HUES6 (cell line): Measurements from ENCODE around the gene DUSP9.

ENCODE experiments used
- H3K27ac ChIP-seq: 2 replicates; pipeline ENCODE4 v1.7.0; 2013; ENCODE audit warnings: low read depth, mild to moderate bottlenecking, low read length, inconsistent platforms
- H3K27me3 ChIP-seq: 2 replicates; pipeline ENCODE4 v1.6.1; 2013; ENCODE audit warnings: low read length; ENCODE audit not compliant: control insufficient read depth, insufficient read depth
- H3K36me3 ChIP-seq: 2 replicates; pipeline ENCODE4 v1.6.1; 2013; ENCODE audit warnings: low read length; ENCODE audit not compliant: control insufficient read depth, insufficient read depth
- H3K4me1 ChIP-seq: 2 replicates; pipeline ENCODE4 v1.6.1; 2013; ENCODE audit warnings: low read length; ENCODE audit not compliant: control insufficient read depth, insufficient read depth
- H3K4me3 ChIP-seq: 2 replicates; pipeline ENCODE4 v1.5.1; 2013; ENCODE audit warnings: low read depth, low read length
- H3K9ac ChIP-seq: one replicate; pipeline ENCODE4 v1.6.1; 2013; ENCODE audit warnings: mild to moderate bottlenecking, low read length
- H3K9me3 ChIP-seq: 2 replicates; pipeline ENCODE4 v1.6.1; 2013; ENCODE audit warnings: low read depth, low read length; ENCODE audit not compliant: control insufficient read depth, insufficient read depth

Gene DUSP9

GRCh38 chrX:153631346-153631745, 15.7 kb upstream of the DUSP9 start:
- no peaks in the 10 kb centered on the region for H3K4me1 ChIP-seq
- no peak overlapping the region for H3K27ac ChIP-seq
- H3K9me3 ChIP-seq = peaks cover 32% of the 10 kb centered on the region; the same call in 1 of the 2 replicates
- H3K4me3 ChIP-seq = no peak overlapping the region
- H3K27me3 ChIP-seq = no peaks in the 10 kb centered on the region
- no peak overlapping the region for H3K9ac ChIP-seq
- H3K36me3 ChIP-seq = no peaks in the 10 kb centered on the region

- Histone ChIP-seq H3K27ac (no peak overlapping the region), H3K36me3 (no peaks in the 10 kb centered on the region), H3K9ac (no peak overlapping the region), H3K4me3 (no peak overlapping the region), H3K27me3 (peaks cover 3% of the 10 kb centered on the region; the same call in 1 of the 2 replicates), H3K9me3 (peaks cover 32% of the 10 kb centered on the region; the same call in 1 of the 2 replicates), H3K4me1 (no peaks in the 10 kb centered on the region)
Measured at GRCh38 chrX:153631907-153632594, 15.0 kb upstream of the DUSP9 start.

- no peaks in the 10 kb centered on the region for H3K4me1 ChIP-seq
- H3K36me3 ChIP-seq = no peaks in the 10 kb centered on the region
- peaks cover 32% of the 10 kb centered on the region; the same call in 1 of the 2 replicates for H3K9me3 ChIP-seq
- H3K27ac ChIP-seq = no peak overlapping the region
- no peak overlapping the region for H3K9ac ChIP-seq
- H3K27me3 ChIP-seq = peaks cover 6% of the 10 kb centered on the region; the same call in 1 of the 2 replicates
- H3K4me3 ChIP-seq = no peak overlapping the region
Measured at GRCh38 chrX:153632595-153632946, 14.4 kb upstream of the DUSP9 start.

- Histone ChIP-seq H3K4me1 (no peaks in the 10 kb centered on the region), H3K27me3 (peaks cover 10% of the 10 kb centered on the region; the same call in 1 of the 2 replicates)
Measured at GRCh38 chrX:153633048-153633447, 14.0 kb upstream of the DUSP9 start.

GRCh38 chrX:153633607-153634180, 13.3 kb upstream of the DUSP9 start:
- no peaks in the 10 kb centered on the region for H3K36me3 ChIP-seq
- H3K9ac ChIP-seq = no peak overlapping the region
- H3K9me3 ChIP-seq = peaks cover 30% of the 10 kb centered on the region; the same call in 1 of the 2 replicates
- H3K4me3 ChIP-seq = no peak overlapping the region
- H3K4me1 ChIP-seq = no peaks in the 10 kb centered on the region
- peaks cover 15% of the 10 kb centered on the region; the same call in 1 of the 2 replicates for H3K27me3 ChIP-seq
- no peak overlapping the region for H3K27ac ChIP-seq

More at GRCh38 chrX:153633048-153633447, 14.0 kb upstream of the DUSP9 start:
- H3K4me3 ChIP-seq = no peak overlapping the region
- no peak overlapping the region for H3K9ac ChIP-seq
- H3K27ac ChIP-seq = no peak overlapping the region
- H3K9me3 ChIP-seq = peaks cover 32% of the 10 kb centered on the region; the same call in 1 of the 2 replicates
- H3K36me3 ChIP-seq = no peaks in the 10 kb centered on the region

GRCh38 chrX:153634236-153634635, 12.8 kb upstream of the DUSP9 start:
- Histone ChIP-seq H3K27me3 (peaks cover 20% of the 10 kb centered on the region; the same call in 1 of the 2 replicates), H3K27ac (no peak overlapping the region), H3K9me3 (peaks cover 30% of the 10 kb centered on the region; the same call in 1 of the 2 replicates), H3K4me3 (no peak overlapping the region), H3K4me1 (no peaks in the 10 kb centered on the region), H3K9ac (no peak overlapping the region), H3K36me3 (no peaks in the 10 kb centered on the region)

GRCh38 chrX:153634832-153635231, 12.2 kb upstream of the DUSP9 start:
- H3K27ac ChIP-seq = no peak overlapping the region

GRCh38 chrX:153635388-153635787, 11.6 kb upstream of the DUSP9 start:
- H3K4me1 ChIP-seq = no peaks in the 10 kb centered on the region; the same call in 1 of the 2 replicates
- H3K27ac ChIP-seq = no peak overlapping the region
- no peak overlapping the region for H3K9ac ChIP-seq
- peaks cover 31% of the 10 kb centered on the region for H3K27me3 ChIP-seq
- no peaks in the 10 kb centered on the region for H3K36me3 ChIP-seq
- peaks cover 32% of the 10 kb centered on the region; the same call in 1 of the 2 replicates for H3K9me3 ChIP-seq
- no peak overlapping the region for H3K4me3 ChIP-seq

More at GRCh38 chrX:153634832-153635231, 12.2 kb upstream of the DUSP9 start:
- no peak overlapping the region for H3K4me3 ChIP-seq
- no peaks in the 10 kb centered on the region for H3K4me1 ChIP-seq
- H3K9me3 ChIP-seq = peaks cover 30% of the 10 kb centered on the region; the same call in 1 of the 2 replicates
- peaks cover 25% of the 10 kb centered on the region; the same call in 1 of the 2 replicates for H3K27me3 ChIP-seq
- no peaks in the 10 kb centered on the region for H3K36me3 ChIP-seq
- no peak overlapping the region for H3K9ac ChIP-seq

GRCh38 chrX:153635788-153636668, 11.0 kb upstream of the DUSP9 start:
- Histone ChIP-seq H3K27ac (no peak overlapping the region), H3K4me3 (no peak overlapping the region), H3K4me1 (peaks cover 6% of the 10 kb centered on the region; the same call in 1 of the 2 replicates), H3K9ac (no peak overlapping the region), H3K27me3 (peaks cover 37% of the 10 kb centered on the region), H3K36me3 (no peaks in the 10 kb centered on the region), H3K9me3 (peaks cover 33% of the 10 kb centered on the region; the same call in 1 of the 2 replicates)

- Histone ChIP-seq H3K36me3 (no peaks in the 10 kb centered on the region), H3K9ac (no peak overlapping the region), H3K9me3 (peaks cover 31% of the 10 kb centered on the region; the same call in 1 of the 2 replicates), H3K4me3 (no peak overlapping the region), H3K27ac (no peak overlapping the region), H3K4me1 (peaks cover 13% of the 10 kb centered on the region; the same call in 1 of the 2 replicates), H3K27me3 (peaks cover 44% of the 10 kb centered on the region)
Measured at GRCh38 chrX:153636716-153637115, 10.3 kb upstream of the DUSP9 start.
